Esophagus squamous epithelium (tissue), 4 donors: ENCODE measurements around the gene PKN1.

Experiments
- POLR2A ChIP-seq, 4 donors: fragments of 450-650 bp; IDR thresholded peaks; one replicate each; pipeline ENCODE4 v1.6.1; 2017; ENCODE audit warnings: antibody characterized with exemption in 4 of 4, mild to moderate bottlenecking in 4 of 4, moderate library complexity in 3 of 4
- TF ChIP-seq, protein P1 (sequence below), 6 experiments: fragments of 450-650 bp in 4 of 6; fragments of 200-600 bp in 2 of 6; sonication (generic) in 2 of 6; IDR thresholded peaks; one replicate each; pipeline ENCODE4 v1.5.1; 2016 to 2019; ENCODE audit warnings: antibody characterized with exemption in 6 of 6, mild to moderate bottlenecking in 4 of 6, moderate library complexity in 4 of 6

DNA sequence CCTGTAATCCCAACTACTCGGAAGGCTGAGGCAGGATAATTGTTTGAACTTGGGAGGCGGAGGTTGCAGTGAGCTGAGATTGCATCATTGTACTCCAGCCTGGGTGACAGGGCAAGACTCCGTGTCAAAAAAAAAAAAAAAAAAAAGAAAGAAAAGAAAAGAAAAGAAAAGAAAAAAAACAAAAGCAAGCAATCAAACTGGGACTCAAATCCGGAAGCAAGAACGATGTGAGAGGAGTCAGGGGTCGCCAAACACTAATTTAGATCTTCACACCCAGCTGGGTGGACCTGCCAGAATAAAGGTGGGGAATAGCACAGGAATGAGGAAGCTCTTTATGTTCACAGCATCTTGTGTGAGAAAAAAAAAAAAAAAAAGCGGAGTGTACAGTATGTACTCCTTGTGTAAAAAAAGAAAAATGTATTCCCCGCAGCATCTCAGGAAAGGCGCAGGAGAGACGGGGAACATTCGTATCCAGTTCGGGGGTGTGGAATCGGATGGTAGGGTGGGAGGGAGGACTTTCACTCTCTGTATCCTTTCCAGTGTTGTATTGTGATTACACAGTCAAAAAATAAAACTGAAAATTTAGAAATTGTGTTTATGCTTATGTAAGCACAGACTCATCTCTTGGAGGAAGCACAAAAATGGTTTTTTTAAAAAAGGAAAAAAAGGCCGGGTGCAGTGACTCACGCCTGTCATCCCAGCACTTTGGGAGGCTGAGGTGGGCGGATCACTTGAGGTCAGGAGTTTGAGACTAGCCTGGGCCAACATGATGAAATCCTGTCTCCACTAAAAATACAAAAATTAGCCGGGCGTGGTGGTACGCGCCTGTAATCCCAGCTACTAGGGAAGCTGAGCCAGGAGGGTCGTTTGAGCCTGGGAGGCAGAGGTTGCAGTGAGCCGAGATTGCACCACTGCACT, 77.5 kb downstream of the PKN1 start:
- TF ChIP-seq, protein P1, sequence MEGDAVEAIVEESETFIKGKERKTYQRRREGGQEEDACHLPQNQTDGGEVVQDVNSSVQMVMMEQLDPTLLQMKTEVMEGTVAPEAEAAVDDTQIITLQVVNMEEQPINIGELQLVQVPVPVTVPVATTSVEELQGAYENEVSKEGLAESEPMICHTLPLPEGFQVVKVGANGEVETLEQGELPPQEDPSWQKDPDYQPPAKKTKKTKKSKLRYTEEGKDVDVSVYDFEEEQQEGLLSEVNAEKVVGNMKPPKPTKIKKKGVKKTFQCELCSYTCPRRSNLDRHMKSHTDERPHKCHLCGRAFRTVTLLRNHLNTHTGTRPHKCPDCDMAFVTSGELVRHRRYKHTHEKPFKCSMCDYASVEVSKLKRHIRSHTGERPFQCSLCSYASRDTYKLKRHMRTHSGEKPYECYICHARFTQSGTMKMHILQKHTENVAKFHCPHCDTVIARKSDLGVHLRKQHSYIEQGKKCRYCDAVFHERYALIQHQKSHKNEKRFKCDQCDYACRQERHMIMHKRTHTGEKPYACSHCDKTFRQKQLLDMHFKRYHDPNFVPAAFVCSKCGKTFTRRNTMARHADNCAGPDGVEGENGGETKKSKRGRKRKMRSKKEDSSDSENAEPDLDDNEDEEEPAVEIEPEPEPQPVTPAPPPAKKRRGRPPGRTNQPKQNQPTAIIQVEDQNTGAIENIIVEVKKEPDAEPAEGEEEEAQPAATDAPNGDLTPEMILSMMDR (IDR thresholded peaks at IDR 0.05) = no peak
- TF ChIP-seq POLR2A (IDR thresholded peaks at IDR 0.05) = no peak
